Measurements from ENCODE around the gene RHPN2.
A peak's percentile ranks its signal among the peaks of the same experiment; 100 is the strongest.

Gene RHPN2

GRCh38 chr19:33064792-33065550, at the start of gene RHPN2:
RHPN2 (minus strand) TSS chr19:33064888; CDS start chr19:33064852, 36 bp downstream.
- ATAC-seq (replicated peaks) (peak; percentile 88), DNase-seq (peak; percentile 36)
- Mint-ChIP-seq H3K36me3 (no peaks in the 10 kb centered on the region), H3K4me1 (peaks cover 5 to 14% of the 10 kb centered on the region in 2 donors), H3K27ac (peak within 1 kb of the TSS; percentile 83), H3K4me3 (peak within 1 kb of the TSS; percentile 77 to 81), H3K9me3 (no peaks in the 10 kb centered on the region), H3K27me3 (peaks cover 8 to 14% of the 10 kb centered on the region in 2 donors)

GRCh38 chr19:33114312-33114711, 49.6 kb upstream of the RHPN2 start:
- H3K36me3 Mint-ChIP-seq: peaks cover 47 to 74% of the 10 kb centered on the region in 2 donors
- no peak for ATAC-seq (replicated peaks)
- no peaks in the 10 kb centered on the region for H3K9me3 Mint-ChIP-seq
- no peak overlapping the region for H3K27ac Mint-ChIP-seq
- H3K4me1 Mint-ChIP-seq: no peaks in the 10 kb centered on the region
- no peaks in the 10 kb centered on the region for H3K27me3 Mint-ChIP-seq
- H3K4me3 Mint-ChIP-seq: no peak overlapping the region
- no peak for DNase-seq

GRCh38 chr19:33111587-33111986, 46.9 kb upstream of the RHPN2 start:
- no peaks in the 10 kb centered on the region for H3K27me3 Mint-ChIP-seq
- no peak for ATAC-seq (replicated peaks)
- no peaks in the 10 kb centered on the region for H3K9me3 Mint-ChIP-seq
- no peak overlapping the region for H3K4me3 Mint-ChIP-seq
- no peak for DNase-seq
- H3K36me3 Mint-ChIP-seq: peaks cover 47 to 69% of the 10 kb centered on the region in 2 donors
- H3K27ac Mint-ChIP-seq: no peak overlapping the region
- H3K4me1 Mint-ChIP-seq: no peaks in the 10 kb centered on the region

- ATAC-seq (replicated peaks): no peak
- no peaks in the 10 kb centered on the region for H3K4me1 Mint-ChIP-seq
- no peaks in the 10 kb centered on the region for H3K27me3 Mint-ChIP-seq
- H3K4me3 Mint-ChIP-seq: no peak overlapping the region
- no peak for DNase-seq
- no peaks in the 10 kb centered on the region for H3K9me3 Mint-ChIP-seq
- peaks cover 39 to 61% of the 10 kb centered on the region in 2 donors for H3K36me3 Mint-ChIP-seq
- H3K27ac Mint-ChIP-seq: no peak overlapping the region
Measured at GRCh38 chr19:33110137-33110910, 45.6 kb upstream of the RHPN2 start.

GRCh38 chr19:33108161-33108560, 43.5 kb upstream of the RHPN2 start:
- Mint-ChIP-seq H3K9me3 (no peaks in the 10 kb centered on the region), H3K27me3 (no peaks in the 10 kb centered on the region), H3K4me1 (no peaks in the 10 kb centered on the region), H3K4me3 (no peak overlapping the region), H3K36me3 (peaks cover 41 to 59% of the 10 kb centered on the region in 2 donors), H3K27ac (no peak overlapping the region)
- ATAC-seq (replicated peaks) (no peak), DNase-seq (no peak)

- Mint-ChIP-seq H3K27me3 (no peaks in the 10 kb centered on the region), H3K36me3 (peaks cover 43 to 55% of the 10 kb centered on the region in 2 donors), H3K27ac (no peak overlapping the region), H3K4me1 (peaks cover 1 to 2% of the 10 kb centered on the region in 2 donors), H3K4me3 (no peak overlapping the region), H3K9me3 (no peaks in the 10 kb centered on the region)
- no peak for DNase-seq
- no peak for ATAC-seq (replicated peaks)
Measured at GRCh38 chr19:33102893-33103292, 38.2 kb upstream of the RHPN2 start.

GRCh38 chr19:33100894-33101644, 36.4 kb upstream of the RHPN2 start:
- peaks cover 4% of the 10 kb centered on the region in 2 donors for H3K4me1 Mint-ChIP-seq
- H3K27ac Mint-ChIP-seq: no peak overlapping the region
- peaks cover 49 to 57% of the 10 kb centered on the region in 2 donors for H3K36me3 Mint-ChIP-seq
- ATAC-seq (replicated peaks): no peak
- no peaks in the 10 kb centered on the region for H3K9me3 Mint-ChIP-seq
- DNase-seq: no peak
- H3K4me3 Mint-ChIP-seq: no peak overlapping the region
- no peaks in the 10 kb centered on the region for H3K27me3 Mint-ChIP-seq

- no peak overlapping the region for H3K4me3 Mint-ChIP-seq
- DNase-seq (no peak), ATAC-seq (replicated peaks) (no peak)
- peaks cover 50 to 56% of the 10 kb centered on the region in 2 donors for H3K36me3 Mint-ChIP-seq
- H3K27me3 Mint-ChIP-seq: no peaks in the 10 kb centered on the region
- H3K4me1 Mint-ChIP-seq: peaks cover 4% of the 10 kb centered on the region in 2 donors
- H3K27ac Mint-ChIP-seq: no peak overlapping the region
- H3K9me3 Mint-ChIP-seq: no peaks in the 10 kb centered on the region
Measured at GRCh38 chr19:33098055-33098534, 33.4 kb upstream of the RHPN2 start.

- ATAC-seq (replicated peaks) (no peak), DNase-seq (no peak)
- Mint-ChIP-seq H3K27ac (no peak overlapping the region), H3K9me3 (no peaks in the 10 kb centered on the region), H3K36me3 (peaks cover 42 to 50% of the 10 kb centered on the region in 2 donors), H3K27me3 (no peaks in the 10 kb centered on the region), H3K4me1 (peaks cover 4% of the 10 kb centered on the region in 2 donors), H3K4me3 (no peak overlapping the region)
Measured at GRCh38 chr19:33096005-33096404, 31.3 kb upstream of the RHPN2 start.

- H3K4me3 Mint-ChIP-seq: no peak overlapping the region
- H3K27ac Mint-ChIP-seq: no peak overlapping the region
- no peak for ATAC-seq (replicated peaks)
- no peaks in the 10 kb centered on the region for H3K9me3 Mint-ChIP-seq
- peaks cover 4% of the 10 kb centered on the region in 2 donors for H3K4me1 Mint-ChIP-seq
- DNase-seq: no peak
- no peaks in the 10 kb centered on the region for H3K27me3 Mint-ChIP-seq
- H3K36me3 Mint-ChIP-seq: peaks cover 46 to 58% of the 10 kb centered on the region in 2 donors
Measured at GRCh38 chr19:33094436-33095067, 29.9 kb upstream of the RHPN2 start.

- Mint-ChIP-seq H3K36me3 (peaks cover 47 to 59% of the 10 kb centered on the region in 2 donors), H3K27ac (no peak overlapping the region), H3K9me3 (no peaks in the 10 kb centered on the region), H3K27me3 (no peaks in the 10 kb centered on the region), H3K4me3 (no peak overlapping the region), H3K4me1 (peaks cover 2 to 4% of the 10 kb centered on the region in 2 donors)
- ATAC-seq (replicated peaks) (no peak), DNase-seq (no peak)
Measured at GRCh38 chr19:33093420-33094210, 28.9 kb upstream of the RHPN2 start.

GRCh38 chr19:33090179-33090578, 25.5 kb upstream of the RHPN2 start:
- Mint-ChIP-seq H3K27ac (no peak overlapping the region), H3K4me1 (peaks cover 0 to 3% of the 10 kb centered on the region in 2 donors), H3K27me3 (no peaks in the 10 kb centered on the region), H3K4me3 (no peak overlapping the region), H3K9me3 (no peaks in the 10 kb centered on the region), H3K36me3 (peaks cover 24 to 36% of the 10 kb centered on the region in 2 donors)
- no peak for ATAC-seq (replicated peaks)
- DNase-seq: no peak

- Mint-ChIP-seq H3K4me1 (peaks cover 0 to 14% of the 10 kb centered on the region in 2 donors), H3K4me3 (no peak overlapping the region), H3K27ac (no peak overlapping the region), H3K36me3 (peaks cover 23 to 30% of the 10 kb centered on the region in 2 donors), H3K27me3 (no peaks in the 10 kb centered on the region), H3K9me3 (no peaks in the 10 kb centered on the region)
- ATAC-seq (replicated peaks) (no peak), DNase-seq (no peak)
Measured at GRCh38 chr19:33089010-33089409, 24.3 kb upstream of the RHPN2 start.

All from stimulated activated naive B cell treated with anti-CD40 and anti-IgM and Interleukin-4, amounts not matched to agents 10 μg/mL and 1 μg/mL and 100 μg/mL, for 72 hours (primary cell).